Activated T-helper 17 cell treated with anti-CD3 and anti-CD28 coated beads, Interleukin-2, amount 50 U/mL, for 72 hours (primary cell): ENCODE results near the gene TSHR. TPM values are rescaled to one million over a fixed set of nuclear protein-coding genes. Genes with fewer than 3 reads are reported as not detected.
"Not testable (repeated sequence)": the region's sequence is repeated elsewhere in the genome, so short reads cannot be mapped to it uniquely, and the experiment has no call there.

Source experiments
- ATAC-seq: fragments of 150-1000 bp; cut with Tn5 transposase; replicated peaks from 2 replicates; pipeline ENCODE4 v1.10.0; 2021; ENCODE audit warnings: mild to moderate bottlenecking, moderate library complexity
- H3K27ac Mint-ChIP-seq: one replicate; pipeline ENCODE4 v1.8.0; 2022; ENCODE audit warnings: mixed read lengths
- H3K27me3 Mint-ChIP-seq: one replicate; pipeline ENCODE4 v1.8.0; 2022; ENCODE audit warnings: mixed read lengths
- H3K36me3 Mint-ChIP-seq: one replicate; pipeline ENCODE4 v1.8.0; 2022; ENCODE audit warnings: low read depth, mild to moderate bottlenecking, mixed read lengths
- H3K4me1 Mint-ChIP-seq: one replicate; pipeline ENCODE4 v1.8.0; 2022; ENCODE audit warnings: mixed read lengths
- H3K4me3 Mint-ChIP-seq: one replicate; pipeline ENCODE4 v1.8.0; 2022; ENCODE audit warnings: mild to moderate bottlenecking, mixed read lengths
- H3K9me3 Mint-ChIP-seq: one replicate; pipeline ENCODE4 v1.8.0; 2022; ENCODE audit warnings: mixed read lengths
- total RNA-seq, 2 donors: library from RNA; stranded (reverse); gene quantifications; one replicate each; pipeline ENCODE4 v1.2.3, GENCODE V29; 2022

Gene TSHR
- total RNA-seq, 2 donors from 2014 or later, result 0.50 TPM; not detected in 1

DNA sequence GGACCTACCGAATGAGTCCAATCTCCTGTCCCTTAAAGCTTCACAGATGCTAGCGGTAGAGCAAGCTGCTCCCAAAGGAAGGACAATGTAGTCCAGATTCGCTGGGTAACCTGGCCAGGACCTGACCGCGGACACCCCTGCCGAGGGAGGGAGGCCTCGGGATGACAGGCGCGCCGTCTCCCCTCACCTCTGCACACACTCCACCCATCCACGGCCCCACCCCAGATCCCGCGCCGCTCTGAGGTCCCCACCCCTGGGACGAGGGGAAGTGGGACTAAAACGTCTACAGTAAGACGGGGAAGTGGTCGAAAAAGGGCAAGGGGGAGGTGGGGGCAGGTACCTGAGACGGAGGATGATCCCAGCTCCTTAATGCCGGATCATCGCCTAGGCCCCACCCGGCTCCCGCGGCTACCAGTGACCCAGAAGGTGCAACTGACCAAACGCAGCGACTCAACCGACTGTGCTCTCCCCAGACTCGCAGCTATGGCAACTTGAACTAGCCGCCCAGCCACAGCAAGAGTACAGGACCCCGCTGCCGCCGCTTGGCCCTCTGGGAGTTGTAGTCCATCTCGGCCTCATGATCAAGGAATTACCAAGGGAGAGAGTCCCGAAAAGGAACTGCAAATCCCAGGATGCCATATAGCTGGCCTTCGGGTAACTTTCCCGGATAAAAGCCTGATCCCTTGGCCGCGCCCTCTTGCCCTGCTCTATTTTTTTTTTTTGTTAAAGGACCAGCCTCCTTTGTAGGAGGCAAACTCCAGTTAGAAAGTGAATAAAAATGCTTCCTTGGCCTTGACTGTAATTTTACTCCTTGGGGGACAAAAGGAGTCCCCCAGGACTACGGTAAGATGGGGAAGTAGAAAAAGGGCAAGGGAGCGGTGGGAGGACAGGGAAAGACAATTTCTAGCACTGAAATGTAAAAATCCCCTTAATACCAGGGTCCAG lies 13.9 kb upstream of the TSHR start, which contains the start of gene CEP128:
TSS of gene CEP128 (minus strand) at position 498 of the 945 bp plus-strand sequence.
- Mint-ChIP-seq H3K27me3 (no peaks in the 10 kb centered on the region), H3K27ac (peak within 1 kb of the TSS; percentile 95), H3K36me3 (peaks cover 4% of the 10 kb centered on the region), H3K9me3 (peaks cover 3% of the 10 kb centered on the region), H3K4me3 (peak within 1 kb of the TSS; percentile 90), H3K4me1 (peaks cover 14% of the 10 kb centered on the region)
- ATAC-seq, result peak; percentile 86

- Mint-ChIP-seq H3K4me1 (peaks cover 16% of the 10 kb centered on the region), H3K36me3 (peaks cover 5% of the 10 kb centered on the region), H3K4me3 (peak overlapping the region; percentile 90), H3K9me3 (peaks cover 4% of the 10 kb centered on the region), H3K27me3 (no peaks in the 10 kb centered on the region), H3K27ac (peak overlapping the region; percentile 95)
- ATAC-seq, result peak; percentile 46
Measured at GRCh38 chr14:80942191-80942600, 13.2 kb upstream of the TSHR start.

DNA sequence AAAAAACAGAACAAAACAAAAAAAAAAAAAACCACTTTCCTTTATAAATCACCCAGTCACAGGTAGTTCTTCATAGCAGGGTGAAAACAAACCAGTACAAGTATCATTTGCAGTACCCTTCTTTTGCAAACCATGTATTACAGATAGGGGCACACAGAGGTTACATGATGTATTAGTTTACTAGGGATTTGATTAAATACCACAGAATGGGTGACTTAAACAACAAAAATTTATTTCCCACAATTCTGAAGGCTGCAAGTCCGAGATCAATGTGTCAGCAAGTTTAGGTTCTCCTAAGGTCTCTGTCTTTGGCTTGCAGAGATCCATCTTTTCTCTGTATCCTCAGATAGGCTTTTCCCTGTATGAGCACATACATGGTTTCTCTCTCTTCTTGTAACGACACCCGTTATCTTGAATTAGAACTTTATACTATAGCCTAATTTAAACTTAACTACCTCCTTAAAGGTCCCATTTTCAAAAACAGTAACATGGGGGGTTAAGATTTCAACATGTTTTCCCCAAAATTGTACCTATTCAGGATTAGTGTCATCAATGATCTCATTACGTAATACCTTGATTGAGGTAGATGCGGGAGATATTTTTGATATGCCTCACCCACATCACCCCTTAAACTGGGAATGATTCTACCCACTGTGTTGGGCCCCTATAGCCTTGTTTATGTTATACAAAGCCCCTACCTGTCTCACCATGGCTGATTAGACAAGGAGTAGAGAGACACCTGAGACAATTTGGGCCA lies 10.4 kb upstream of the TSHR start:
- Mint-ChIP-seq H3K4me1 (peaks cover 16% of the 10 kb centered on the region), H3K9me3 (peaks cover 4% of the 10 kb centered on the region), H3K36me3 (peaks cover 5% of the 10 kb centered on the region), H3K27ac (no peak overlapping the region), H3K27me3 (no peaks in the 10 kb centered on the region), H3K4me3 (no peak overlapping the region)
- no peak for ATAC-seq

GRCh38 chr14:80946187-80946586 lies 9.2 kb upstream of the TSHR start:
- ATAC-seq, result peak; percentile 52
- Mint-ChIP-seq H3K9me3 (peaks cover 4% of the 10 kb centered on the region), H3K27me3 (no peaks in the 10 kb centered on the region), H3K4me1 (peaks cover 16% of the 10 kb centered on the region), H3K36me3 (peaks cover 5% of the 10 kb centered on the region), H3K27ac (peak overlapping the region; percentile 92), H3K4me3 (peak overlapping the region; percentile 58)

GRCh38 chr14:80946797-80947196 lies 8.6 kb upstream of the TSHR start:
- peaks cover 16% of the 10 kb centered on the region for H3K4me1 Mint-ChIP-seq
- H3K27ac Mint-ChIP-seq, result peak overlapping the region; percentile 92

GRCh38 chr14:80948291-80948690 lies 7.1 kb upstream of the TSHR start:
- Mint-ChIP-seq H3K4me3 (no peak overlapping the region), H3K36me3 (peaks cover 5% of the 10 kb centered on the region), H3K27ac (no peak overlapping the region), H3K9me3 (peaks cover 4% of the 10 kb centered on the region), H3K27me3 (no peaks in the 10 kb centered on the region), H3K4me1 (peaks cover 7% of the 10 kb centered on the region)
- ATAC-seq, result no peak

More at GRCh38 chr14:80946797-80947196, 8.6 kb upstream of the TSHR start:
- H3K36me3 Mint-ChIP-seq, result peaks cover 5% of the 10 kb centered on the region
- peak overlapping the region; percentile 58 for H3K4me3 Mint-ChIP-seq
- ATAC-seq, result peak; percentile 78
- peaks cover 4% of the 10 kb centered on the region for H3K9me3 Mint-ChIP-seq
- H3K27me3 Mint-ChIP-seq, result no peaks in the 10 kb centered on the region

DNA sequence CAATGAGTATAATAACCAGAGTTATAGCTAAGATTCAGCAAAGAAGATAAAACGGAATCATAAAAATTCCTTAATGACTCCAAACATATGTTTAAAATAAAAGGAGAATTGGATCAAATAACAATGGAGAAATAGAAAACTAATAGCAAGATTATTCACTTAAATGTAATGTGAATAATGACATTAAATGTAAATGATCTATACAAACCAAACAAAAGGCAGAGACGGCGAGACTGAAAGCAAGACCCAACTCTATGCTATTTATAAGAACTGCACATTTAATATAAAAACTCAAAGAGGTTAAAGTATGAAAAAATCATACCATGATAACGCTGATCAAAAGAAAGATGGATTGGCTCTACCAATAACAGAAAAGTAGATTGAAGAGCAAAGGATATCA lies 3.9 kb upstream of the TSHR start:
- H3K9me3 Mint-ChIP-seq, result peaks cover under 1% of the 10 kb centered on the region
- H3K4me3 Mint-ChIP-seq, result no peak overlapping the region
- ATAC-seq, result no peak
- H3K4me1 Mint-ChIP-seq, result peaks cover 5% of the 10 kb centered on the region
- H3K36me3 Mint-ChIP-seq, result peaks cover 1% of the 10 kb centered on the region
- no peak overlapping the region for H3K27ac Mint-ChIP-seq
- peaks cover 4% of the 10 kb centered on the region for H3K27me3 Mint-ChIP-seq

GRCh38 chr14:80953211-80953610 lies 2.2 kb upstream of the TSHR start:
- H3K27ac Mint-ChIP-seq, ATAC-seq: not testable (repeated sequence)

GRCh38 chr14:80954687-80955299 lies 628 bp upstream of the TSHR start:
- Mint-ChIP-seq H3K9me3 (no peaks in the 10 kb centered on the region), H3K4me1 (peaks cover 15% of the 10 kb centered on the region), H3K27ac (peak overlapping the region; percentile 66), H3K27me3 (peaks cover 4% of the 10 kb centered on the region), H3K4me3 (peak overlapping the region; percentile 92), H3K36me3 (no peaks in the 10 kb centered on the region)
- peak; percentile 53 for ATAC-seq

More at GRCh38 chr14:80953211-80953610, 2.2 kb upstream of the TSHR start:
- not testable (repeated sequence) for H3K4me1 Mint-ChIP-seq, H3K9me3 Mint-ChIP-seq, H3K4me3 Mint-ChIP-seq, H3K27me3 Mint-ChIP-seq, H3K36me3 Mint-ChIP-seq

DNA sequence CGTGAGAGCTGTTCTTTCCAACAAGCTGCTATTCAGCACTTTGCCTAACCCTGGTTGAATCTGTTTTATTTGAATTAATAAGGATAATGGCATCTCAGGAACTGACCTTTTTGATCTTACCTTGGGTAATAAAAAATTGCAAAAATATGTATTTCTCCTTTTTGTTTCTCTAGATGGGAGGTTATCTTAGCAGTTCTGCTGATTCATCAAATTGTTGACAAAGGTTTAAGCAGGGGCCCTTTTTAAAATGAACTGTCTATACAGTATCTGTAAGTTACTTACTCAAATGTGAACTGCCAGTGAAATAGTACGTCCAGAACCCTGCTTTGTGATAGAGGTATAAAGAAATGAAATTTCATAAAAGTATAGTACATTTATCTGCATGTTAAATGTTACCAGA lies 681 bp downstream of the TSHR start:
- H3K27me3 Mint-ChIP-seq, result peaks cover 4% of the 10 kb centered on the region
- peak overlapping the region; percentile 92 for H3K4me3 Mint-ChIP-seq
- H3K36me3 Mint-ChIP-seq, result no peaks in the 10 kb centered on the region
- no peaks in the 10 kb centered on the region for H3K9me3 Mint-ChIP-seq
- H3K4me1 Mint-ChIP-seq, result peaks cover 22% of the 10 kb centered on the region
- no peak overlapping the region for H3K27ac Mint-ChIP-seq
- ATAC-seq, result no peak

DNA sequence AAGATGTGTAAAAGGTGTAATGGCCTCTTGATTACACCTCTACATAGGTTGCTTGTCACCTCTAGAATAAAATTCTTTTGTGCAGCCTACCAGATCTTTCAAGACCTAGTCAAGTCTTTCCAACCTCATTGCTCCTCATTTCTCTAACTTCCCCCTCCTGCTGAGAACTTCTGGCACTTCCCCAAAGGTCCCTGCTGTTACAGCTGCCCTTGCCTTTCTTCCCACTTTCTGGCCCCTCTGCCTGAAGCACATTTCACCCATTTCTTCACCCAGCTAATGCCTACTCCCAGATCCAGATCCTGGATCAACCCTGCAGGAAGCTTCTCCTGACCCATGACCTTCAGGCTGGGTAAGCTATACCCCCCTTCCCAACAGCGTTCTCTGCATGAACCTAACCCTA lies 1.5 kb downstream of the TSHR start:
- ATAC-seq, result no peak
- no peaks in the 10 kb centered on the region for H3K9me3 Mint-ChIP-seq
- peaks cover 22% of the 10 kb centered on the region for H3K4me1 Mint-ChIP-seq
- no peak overlapping the region for H3K4me3 Mint-ChIP-seq
- H3K27me3 Mint-ChIP-seq, result peaks cover 4% of the 10 kb centered on the region
- H3K36me3 Mint-ChIP-seq, result no peaks in the 10 kb centered on the region
- H3K27ac Mint-ChIP-seq, result no peak overlapping the region

GRCh38 chr14:80957613-80958012 lies 2.2 kb downstream of the TSHR start:
- no peak overlapping the region for H3K27ac Mint-ChIP-seq
- H3K9me3 Mint-ChIP-seq, result no peaks in the 10 kb centered on the region
- H3K4me1 Mint-ChIP-seq, result peaks cover 22% of the 10 kb centered on the region
- no peak overlapping the region for H3K4me3 Mint-ChIP-seq
- no peak for ATAC-seq
- H3K27me3 Mint-ChIP-seq, result peaks cover 4% of the 10 kb centered on the region
- H3K36me3 Mint-ChIP-seq, result no peaks in the 10 kb centered on the region

GRCh38 chr14:80958226-80958625 lies 2.8 kb downstream of the TSHR start:
- Mint-ChIP-seq H3K27ac (peak overlapping the region; percentile 61), H3K4me3 (peak overlapping the region; percentile 24), H3K36me3 (no peaks in the 10 kb centered on the region), H3K27me3 (peaks cover 4% of the 10 kb centered on the region), H3K9me3 (no peaks in the 10 kb centered on the region), H3K4me1 (peaks cover 22% of the 10 kb centered on the region)
- ATAC-seq, result no peak

GRCh38 chr14:80958939-80959338 lies 3.5 kb downstream of the TSHR start:
- no peaks in the 10 kb centered on the region for H3K9me3 Mint-ChIP-seq
- ATAC-seq, result no peak
- peaks cover 4% of the 10 kb centered on the region for H3K27me3 Mint-ChIP-seq
- peaks cover 22% of the 10 kb centered on the region for H3K4me1 Mint-ChIP-seq
- peak overlapping the region; percentile 61 for H3K27ac Mint-ChIP-seq
- no peak overlapping the region for H3K4me3 Mint-ChIP-seq
- H3K36me3 Mint-ChIP-seq, result no peaks in the 10 kb centered on the region
